G401.6 (cell line): ENCODE measurements around the gene SLA2.
A peak's percentile ranks its signal among the peaks of the same experiment; 100 is the strongest.
"Not testable (repeated sequence)": the region's sequence is repeated elsewhere in the genome, so short reads cannot be mapped to it uniquely, and the experiment has no call there.

Source experiments
- FAIRE-seq: peaks from 2 replicates; lab custom pipeline; 2012; peaks lifted over from hg19 to GRCh38; lab: Jason Lieb, UNC

Gene SLA2, protein sequence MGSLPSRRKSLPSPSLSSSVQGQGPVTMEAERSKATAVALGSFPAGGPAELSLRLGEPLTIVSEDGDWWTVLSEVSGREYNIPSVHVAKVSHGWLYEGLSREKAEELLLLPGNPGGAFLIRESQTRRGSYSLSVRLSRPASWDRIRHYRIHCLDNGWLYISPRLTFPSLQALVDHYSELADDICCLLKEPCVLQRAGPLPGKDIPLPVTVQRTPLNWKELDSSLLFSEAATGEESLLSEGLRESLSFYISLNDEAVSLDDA

DNA sequence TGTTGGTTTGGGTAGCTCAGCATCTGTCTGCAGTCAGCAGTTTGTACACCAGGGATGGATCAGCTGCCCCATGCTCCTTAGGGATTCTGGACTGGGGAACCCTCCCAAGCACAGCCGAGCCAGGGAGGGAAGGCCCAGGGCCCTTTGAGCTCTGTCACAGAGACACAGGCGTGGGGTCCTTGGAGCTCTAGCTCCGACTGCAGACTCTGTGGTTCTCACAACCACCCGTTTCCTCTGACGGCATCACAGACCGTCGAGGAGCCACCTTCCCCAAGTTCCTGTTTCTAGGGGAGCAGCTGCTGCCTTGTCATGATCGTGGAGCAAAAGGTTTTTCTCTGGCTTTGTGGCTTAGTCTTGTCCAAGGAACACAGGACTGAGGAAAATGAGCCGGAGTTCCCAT lies at the start of gene SLA2:
Gene SLA2, minus strand, starts transcription at position 199 of the 400 bp plus-strand sequence. CDS start 4,861 bp downstream, outside the sequence.
- no peak for FAIRE-seq

DNA sequence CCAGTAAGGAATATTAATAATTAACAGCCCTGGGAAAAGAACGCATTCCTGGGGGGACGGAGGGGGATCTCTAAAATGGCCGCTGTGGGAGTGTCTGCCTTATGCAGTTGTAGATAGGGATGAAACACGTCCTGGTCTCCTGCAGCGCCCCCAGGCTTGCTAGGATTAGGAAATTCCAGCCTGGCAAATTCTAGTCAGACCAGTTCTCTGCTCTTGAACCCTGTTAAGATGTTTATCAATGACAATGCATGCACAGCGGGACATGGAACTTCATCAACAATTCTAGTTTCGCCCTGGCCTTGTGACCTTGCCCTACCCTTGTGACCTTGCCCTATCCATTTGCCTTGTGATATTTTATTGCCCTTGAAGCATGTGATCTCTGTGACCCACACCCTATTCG lies 49.5 kb upstream of the SLA2 start:
- not testable (repeated sequence) for FAIRE-seq

DNA sequence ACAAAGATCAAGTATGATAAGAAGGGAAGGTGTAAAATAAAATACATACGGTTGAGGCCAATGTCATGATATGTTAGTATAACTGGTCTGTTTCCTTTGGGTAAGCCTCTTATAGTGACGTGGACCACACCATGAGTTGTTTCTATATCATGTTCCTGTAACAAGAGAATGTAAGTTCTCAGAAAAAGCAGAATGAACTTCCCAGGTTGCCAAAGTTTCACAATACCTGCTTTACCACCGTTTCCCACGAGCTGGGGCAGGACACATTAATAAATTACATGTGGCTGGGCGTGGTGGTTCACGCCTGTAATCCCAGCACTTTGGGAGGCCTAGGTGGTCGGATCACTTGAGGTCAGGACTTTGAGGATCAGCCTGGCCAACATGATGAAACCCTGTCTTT lies 42.6 kb upstream of the SLA2 start:
- no peak for FAIRE-seq

DNA sequence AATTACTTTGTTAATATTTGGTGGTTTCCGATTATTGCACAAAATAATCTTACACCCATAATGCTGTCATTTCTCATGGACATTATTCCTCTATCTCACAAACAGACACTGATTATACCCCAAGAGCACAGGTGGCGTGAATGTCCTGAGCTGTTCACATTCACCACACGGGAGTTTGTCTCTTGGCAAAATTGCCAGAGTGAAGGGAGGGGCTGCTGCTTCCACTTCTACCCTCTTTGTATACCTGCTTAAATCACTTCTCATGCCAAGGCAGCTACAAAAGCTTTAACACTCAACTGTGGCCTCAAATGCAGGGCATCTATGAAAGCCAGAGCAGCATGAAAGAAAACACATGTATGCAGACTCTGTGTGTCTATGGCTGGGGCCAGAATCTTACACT lies 41.9 kb upstream of the SLA2 start:
- no peak for FAIRE-seq

DNA sequence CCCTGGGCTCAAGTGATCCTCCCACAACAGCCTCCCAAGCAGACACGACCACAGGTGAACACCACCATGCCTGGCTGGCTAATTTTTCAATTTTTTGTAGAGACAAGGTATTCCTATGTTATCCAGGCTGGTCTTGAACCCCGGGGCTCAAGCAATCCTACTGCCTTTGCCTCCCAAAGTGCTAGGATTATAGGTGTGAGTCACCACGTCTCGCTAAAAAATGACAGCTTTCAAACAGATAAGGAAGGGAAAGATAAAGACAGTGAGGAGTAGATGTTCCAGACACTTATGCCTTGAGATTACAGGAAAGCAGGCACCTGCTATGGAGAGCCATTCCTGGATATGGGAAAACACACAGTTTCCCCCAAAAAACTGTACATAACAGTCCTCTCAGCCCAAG lies 40.9 kb upstream of the SLA2 start:
- FAIRE-seq = no peak

DNA sequence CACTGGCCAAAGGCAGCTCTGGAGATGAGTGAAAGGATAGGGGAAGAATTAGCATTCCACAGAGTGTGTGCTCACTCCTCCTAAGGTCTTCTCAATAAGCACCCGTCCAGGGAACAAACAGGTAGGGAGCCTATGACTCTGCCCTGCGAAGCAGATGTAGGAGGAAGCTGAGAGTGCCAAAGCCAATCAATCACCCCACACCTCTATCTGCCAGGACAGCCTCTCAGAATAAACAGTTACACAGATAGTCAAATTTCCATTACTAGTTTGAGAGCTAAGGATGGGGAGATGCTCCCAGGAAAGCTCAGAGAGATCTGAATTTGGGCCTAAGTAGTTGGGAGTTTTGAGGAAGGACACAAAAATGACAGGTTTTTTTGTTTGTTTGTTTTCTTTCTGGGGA lies 40.5 kb upstream of the SLA2 start:
- no peak for FAIRE-seq

DNA sequence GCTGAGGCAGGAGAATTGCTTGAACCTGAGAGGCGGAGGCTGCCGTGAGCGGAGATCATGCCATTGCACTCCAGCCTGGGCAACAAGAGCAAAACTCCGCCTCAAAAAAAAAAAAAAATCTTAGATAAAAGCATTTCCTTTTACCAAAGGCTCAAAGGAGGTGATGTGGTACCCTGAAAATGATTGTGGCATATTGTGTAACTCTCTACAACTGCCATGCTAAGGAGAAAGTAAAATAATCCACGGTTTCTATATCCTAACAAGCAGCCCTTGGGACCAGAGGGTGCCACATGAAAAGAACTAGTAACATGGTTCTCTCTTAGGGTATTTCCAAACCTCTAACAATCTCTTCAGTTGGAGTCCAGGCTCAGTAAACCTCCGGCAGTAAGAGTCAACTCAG lies 38.8 kb upstream of the SLA2 start:
- FAIRE-seq = no peak

DNA sequence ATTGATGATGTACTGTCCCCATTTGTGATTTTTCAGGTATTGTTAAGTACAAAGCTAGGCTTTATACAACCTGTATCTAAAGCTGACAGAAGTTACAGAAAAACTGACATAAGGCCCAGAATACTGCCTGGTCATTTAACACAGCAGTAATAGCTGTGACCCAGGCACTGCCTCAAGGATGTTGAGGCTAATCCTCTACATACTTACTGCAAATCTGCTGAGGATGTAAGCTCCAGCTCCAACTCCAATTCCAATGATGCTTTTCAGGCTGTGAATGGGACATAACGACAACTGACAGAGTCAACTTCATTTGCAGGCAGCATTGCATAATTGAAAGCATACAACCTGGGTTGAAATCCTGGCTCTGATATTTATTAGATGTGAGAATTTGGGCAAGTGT lies 36.3 kb upstream of the SLA2 start:
- no peak for FAIRE-seq

DNA sequence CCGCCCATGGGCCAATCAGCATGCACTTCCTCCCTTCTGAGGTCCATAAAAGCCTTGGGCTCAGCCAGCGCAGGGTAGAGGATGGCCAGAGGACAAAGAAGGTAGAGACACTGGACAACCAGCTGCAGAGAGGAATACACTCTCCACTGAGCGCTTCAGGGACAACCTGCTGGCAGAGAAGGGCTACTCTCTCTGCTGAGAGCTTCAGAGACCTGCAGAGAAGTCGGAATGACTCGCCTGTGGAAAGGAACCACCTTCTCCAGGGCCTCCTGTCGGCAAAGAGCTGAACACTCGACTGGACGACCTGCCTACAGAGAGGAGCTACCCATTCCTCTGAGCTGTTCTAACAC lies 31.4 kb upstream of the SLA2 start:
- no peak for FAIRE-seq

DNA sequence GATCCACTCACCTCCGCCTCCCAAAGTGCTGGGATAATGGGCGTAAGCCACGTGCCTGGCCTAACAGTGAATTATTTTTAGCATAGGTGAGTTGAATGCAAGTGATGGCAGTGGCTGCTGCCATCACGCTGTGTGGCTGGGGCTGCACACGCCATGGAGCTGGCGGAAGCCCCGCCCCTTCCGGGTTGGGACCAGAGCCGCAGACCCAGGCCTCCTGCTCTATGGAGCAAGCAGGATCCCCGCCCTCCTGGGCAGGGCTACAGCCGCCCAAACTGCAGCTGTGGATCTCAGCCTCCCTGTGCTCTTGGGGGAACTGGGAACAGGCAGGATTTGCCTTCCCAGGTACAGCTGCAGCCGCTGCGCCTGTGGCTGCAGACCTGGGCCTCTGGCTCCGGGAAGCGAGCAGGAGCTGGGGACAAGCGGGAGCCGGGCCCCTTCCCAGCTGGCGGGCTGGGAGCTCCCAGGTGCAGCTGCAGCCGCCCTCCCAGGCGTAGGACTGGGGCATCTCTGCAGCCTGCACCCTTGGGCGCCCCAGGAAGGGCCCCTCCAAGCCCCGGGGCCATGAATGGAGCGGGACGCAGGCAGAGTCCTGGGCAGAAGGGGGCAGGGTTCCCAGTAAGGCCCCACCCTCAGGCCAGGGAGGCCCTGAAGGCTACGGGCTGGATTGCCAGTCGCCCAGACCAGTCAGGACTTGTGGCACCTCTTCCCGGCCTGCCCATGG lies 30.9 kb upstream of the SLA2 start:
- FAIRE-seq = no peak

DNA sequence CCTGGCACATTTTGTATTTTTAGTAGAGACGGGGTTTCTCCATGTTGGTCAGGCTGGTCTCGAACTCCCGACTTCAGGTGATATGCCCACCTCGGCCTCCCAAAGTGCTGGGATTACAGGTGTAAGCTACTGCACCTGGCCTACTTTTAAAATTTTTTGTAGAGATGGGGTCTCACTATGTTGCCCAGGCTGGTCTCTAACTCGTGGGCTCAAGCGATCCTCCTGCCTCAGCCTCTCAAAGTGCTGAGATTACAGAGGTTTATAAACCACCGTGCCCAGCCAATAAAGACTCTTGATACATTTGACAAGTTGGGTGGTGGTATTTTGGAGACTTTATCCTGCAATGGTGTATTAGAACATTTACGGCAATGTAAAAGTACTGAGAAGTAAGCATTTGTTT lies 29.5 kb upstream of the SLA2 start:
- FAIRE-seq = not testable (repeated sequence)

DNA sequence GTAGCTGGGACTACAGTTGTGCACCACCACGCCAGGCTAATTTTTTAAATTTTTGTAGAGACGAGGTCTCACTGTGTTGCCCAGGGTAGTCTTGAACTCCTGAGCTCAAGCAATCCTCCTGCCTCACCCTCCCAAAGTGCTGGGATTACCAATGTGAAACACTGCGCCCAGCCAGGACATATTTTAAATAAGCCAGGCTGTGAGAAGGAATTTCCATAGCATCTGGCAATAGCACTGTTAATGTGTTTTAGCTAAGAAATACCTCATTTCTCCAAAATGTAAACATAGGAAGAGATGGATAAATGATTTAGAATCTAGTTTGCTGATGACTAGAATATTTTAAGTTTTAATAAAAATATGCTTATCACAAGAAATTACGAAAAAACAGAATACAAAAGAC lies 27.0 kb upstream of the SLA2 start:
- no peak for FAIRE-seq

DNA sequence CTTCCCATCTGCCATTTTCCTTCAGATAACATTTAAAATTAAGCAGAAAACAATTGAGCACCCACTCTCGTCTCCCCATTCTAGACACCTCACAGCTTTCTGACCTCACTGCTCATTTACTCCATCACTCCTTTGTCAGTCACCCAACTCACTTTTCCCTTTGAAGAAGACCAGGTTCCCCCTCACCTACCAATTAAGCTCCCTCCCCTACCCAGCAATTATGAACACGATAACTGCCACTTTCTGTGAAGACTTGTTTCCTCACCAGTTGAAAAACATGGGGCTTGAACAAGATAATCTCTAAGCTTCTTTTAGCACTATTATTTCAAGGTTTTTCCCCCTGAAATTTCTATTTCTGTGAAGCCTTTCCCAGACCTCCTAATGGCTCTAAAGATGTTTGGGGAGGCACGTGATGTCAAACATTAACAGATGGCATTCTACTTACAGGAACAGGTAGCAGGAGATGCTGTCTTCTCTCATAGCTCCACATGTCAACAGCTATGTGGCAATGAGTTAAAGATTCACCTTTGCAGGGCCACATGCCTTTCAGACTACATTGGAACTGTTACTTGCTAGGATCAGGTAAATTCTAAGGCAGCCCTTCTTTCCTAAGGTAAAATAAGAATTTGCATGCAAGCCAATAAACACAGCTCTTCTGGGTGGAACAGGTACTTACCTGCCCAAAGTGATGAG lies 24.8 kb upstream of the SLA2 start:
- FAIRE-seq = no peak

DNA sequence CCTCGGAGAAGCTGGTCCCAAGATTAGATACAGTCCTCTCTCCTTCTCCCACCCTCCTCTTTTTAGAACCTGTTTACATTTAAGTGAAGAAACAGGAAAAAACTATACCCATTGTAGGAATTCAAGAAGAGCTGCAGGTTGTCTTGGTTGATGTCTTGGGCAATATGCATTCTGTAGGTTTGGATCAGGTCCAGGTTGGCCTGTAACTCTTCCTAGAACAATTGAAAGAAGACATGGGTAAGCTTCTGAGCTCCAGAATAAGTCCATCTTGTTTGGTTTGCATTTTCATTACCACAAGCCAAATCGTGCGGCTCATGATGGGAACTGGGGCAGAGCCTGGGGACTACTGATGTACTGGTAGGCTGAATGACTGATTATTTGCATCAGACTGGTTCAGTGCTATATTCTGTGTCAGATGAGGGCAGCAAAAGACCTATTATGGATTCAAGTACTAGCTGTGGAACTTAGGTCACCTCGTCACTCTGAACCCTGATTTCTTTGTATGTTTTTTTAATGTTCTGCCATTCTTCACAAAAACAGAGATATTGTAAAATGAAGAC lies 20.3 kb upstream of the SLA2 start:
- peak; percentile 56 for FAIRE-seq

DNA sequence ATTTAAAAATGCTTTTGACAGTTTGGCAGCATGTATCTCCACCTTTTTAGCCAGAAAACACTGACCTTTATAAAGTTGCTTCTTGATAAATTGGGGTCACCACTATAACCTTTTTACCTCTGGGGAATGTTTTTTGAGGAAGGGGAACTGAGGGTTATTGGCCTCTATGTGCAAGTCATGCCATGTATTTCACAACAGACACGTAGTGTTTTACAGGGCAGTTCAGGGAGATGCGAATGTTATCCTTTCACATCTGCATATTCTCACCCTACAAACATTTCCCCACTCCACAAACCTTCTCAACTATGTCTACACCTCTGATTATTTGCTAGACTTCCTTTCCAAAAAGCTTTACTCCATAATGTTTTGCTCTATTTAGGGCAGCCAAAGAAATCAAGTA lies 17.0 kb upstream of the SLA2 start:
- FAIRE-seq = no peak

DNA sequence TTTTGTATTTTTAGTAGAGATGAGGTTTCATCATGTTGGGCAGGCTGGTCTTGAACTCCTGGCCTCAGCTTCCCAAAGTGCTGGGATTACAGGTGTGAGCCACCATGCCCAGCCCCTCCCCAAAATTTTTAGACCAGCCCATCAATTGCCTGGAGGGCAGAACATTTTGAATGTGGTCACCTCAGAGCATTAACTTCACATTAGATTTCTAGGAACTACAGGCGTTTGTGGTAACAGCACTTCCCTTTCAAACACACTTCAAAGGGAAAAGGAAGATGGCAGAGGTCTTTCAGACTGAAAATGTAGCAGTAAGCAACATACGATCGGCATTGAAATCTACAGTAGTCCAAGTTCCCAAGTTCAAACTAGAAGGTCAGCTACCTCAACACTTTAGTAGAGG lies 12.3 kb upstream of the SLA2 start:
- FAIRE-seq = no peak

DNA sequence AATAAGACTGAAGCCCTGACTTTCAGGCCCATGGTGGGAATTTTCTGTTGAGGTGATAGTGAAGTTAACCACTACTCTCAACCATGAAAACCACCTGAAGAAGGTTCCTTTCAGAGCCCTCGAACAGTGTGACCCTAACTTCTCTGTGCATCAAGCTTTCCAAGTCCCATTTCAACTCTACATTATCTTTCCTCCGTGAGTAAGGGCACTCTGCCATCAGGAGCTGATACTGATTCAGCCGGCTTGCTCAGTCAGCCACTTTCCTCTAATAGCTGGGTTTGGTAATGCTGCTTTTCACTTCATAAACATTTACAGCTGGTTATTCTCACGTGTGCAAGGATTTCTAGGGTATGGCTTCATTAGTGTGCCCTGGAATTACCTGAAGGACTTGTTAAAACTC lies 10.7 kb upstream of the SLA2 start:
- FAIRE-seq = no peak

DNA sequence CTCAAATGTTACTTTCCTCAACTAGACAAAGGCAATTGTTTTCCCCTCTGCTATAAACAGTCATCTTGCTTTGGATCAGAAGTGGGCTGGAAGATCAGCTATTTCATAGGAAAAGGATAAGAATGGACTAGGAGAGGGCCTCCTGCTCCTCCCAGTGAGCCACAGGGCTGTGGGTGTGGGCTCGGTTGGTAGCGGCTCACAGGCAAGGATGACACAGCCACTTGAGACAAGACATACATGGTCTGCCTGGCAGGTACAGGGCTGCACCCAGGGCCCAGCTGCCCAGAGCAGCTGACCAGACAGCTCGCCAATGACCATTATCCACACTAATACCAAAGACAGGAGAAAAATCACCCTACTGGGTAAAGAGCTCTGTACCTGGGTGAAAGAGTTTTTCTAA lies 9.0 kb upstream of the SLA2 start:
- FAIRE-seq = no peak

DNA sequence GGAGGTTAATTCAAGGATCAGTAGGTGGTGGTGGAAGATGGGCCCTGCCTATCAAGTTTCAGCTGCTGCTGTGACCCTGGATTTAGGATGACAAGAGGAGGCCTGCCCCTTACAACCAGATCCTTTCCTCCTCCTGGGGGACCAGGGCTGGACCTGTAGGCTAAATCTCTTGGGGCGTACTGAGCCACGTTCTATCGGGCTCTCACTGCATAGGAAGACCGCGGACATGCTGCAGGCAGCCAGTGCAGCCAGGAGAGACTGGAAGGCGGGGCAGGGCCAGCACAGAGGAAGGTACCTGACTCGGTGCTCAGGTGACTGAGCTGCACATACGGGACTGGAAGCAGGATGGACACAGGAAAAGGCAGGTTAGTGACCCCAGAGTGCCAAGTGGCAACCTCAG lies 8.5 kb upstream of the SLA2 start:
- FAIRE-seq = no peak

DNA sequence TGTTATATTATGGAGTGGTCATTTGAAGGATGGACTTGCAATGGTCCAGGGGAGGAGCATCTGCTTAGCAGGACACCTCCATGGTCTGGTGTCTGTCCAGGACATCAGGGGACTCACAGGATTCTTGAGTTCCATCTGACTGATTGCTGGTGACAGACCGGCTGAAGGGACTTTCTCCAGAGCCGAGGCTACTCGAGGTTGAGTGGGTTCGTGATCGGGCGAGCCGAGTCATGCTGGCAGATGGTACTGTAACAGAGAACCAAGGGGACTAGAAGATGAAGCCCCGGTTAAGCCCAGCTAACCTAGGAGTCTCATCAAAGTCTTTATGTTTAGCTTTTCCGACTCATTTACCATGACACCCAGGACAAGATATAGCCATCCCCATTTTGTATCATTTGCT lies 7.5 kb upstream of the SLA2 start:
- FAIRE-seq = no peak

DNA sequence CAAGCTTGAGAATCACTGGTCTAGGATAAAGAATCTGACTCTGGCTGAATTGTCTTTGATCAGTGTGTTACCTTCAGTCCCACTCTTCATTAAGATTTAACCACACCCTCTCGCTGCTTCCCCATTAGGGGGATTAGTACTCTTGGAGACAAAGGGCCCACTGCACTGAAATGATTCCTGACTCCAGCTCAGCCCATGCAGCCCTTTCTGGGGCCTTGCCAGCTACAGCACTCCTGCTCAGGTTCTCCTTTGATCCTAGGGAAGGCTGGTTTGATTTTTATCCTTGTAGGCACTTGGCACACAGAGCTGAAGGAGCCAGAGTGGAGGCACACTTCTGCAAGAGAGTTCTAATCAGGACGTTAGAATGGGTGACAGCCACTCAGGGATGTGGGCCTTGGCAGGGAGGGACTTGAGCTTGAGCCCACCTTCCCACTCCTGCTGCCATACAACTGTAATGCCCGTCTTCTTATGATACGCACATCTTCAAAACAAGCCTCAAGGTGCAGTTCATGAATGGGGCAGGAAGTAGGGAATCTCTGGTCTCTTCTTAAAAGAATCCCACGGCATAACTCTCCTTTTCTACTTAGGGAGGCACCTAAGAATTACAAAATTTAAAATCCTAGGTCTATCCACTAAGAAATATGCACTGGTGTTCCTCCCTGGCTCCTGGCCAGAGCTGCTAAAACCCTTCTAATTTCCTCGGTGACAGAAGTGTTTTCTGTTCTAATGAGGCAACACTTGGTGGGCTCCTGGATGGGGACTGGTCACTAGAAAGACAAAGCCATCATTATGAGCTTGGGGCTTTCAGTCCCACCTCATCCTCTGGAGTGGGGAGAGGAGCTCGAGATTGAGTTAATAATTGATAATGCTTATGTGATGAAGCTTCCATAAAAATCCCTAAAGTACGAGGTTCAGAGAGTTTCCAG lies 1.5 kb upstream of the SLA2 start:
- no peak for FAIRE-seq

DNA sequence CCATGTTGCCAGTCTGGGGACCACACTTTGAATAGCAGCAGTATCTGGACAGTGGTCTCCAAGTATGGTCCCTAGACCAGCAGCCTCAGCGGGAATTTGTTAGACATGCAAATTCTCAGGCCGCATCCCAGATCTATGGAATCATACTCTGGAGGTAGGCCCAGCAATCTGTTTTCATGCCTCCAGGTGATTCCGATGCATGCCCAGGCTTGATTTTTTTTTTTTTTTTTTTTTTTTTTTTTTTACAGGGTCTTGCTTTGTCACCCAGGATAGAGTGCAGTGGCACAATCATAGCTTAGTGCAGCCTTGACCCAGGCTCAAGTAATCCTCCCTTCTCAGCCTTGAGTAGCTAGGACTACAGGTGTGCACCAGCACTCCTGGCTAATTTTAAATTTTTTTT lies 682 bp upstream of the SLA2 start:
- FAIRE-seq = no peak
